Breast epithelium (tissue), 3 donors: ENCODE results near the gene TCHP.

Experiments
- POLR2A ChIP-seq: fragments of 450-650 bp; IDR thresholded peaks from one replicate; pipeline ENCODE4 v1.6.1; 2016; ENCODE audit warnings: antibody characterized with exemption, mild to moderate bottlenecking, moderate library complexity
- POLR2AphosphoS5 ChIP-seq, 3 donors: sonication (generic); formaldehyde crosslinking; IDR thresholded peaks; one replicate each; pipeline ENCODE4 v1.6.1; 2017; ENCODE audit warnings: antibody characterized with exemption in 3 of 3
- TF ChIP-seq, protein P1 (sequence below), 3 donors: fragments of 450-650 bp; IDR thresholded peaks; one replicate each; pipeline ENCODE4 v1.5.1; 2016 to 2017; ENCODE audit warnings: antibody characterized with exemption in 3 of 3, mild to moderate bottlenecking in 3 of 3, moderate library complexity in 3 of 3

DNA sequence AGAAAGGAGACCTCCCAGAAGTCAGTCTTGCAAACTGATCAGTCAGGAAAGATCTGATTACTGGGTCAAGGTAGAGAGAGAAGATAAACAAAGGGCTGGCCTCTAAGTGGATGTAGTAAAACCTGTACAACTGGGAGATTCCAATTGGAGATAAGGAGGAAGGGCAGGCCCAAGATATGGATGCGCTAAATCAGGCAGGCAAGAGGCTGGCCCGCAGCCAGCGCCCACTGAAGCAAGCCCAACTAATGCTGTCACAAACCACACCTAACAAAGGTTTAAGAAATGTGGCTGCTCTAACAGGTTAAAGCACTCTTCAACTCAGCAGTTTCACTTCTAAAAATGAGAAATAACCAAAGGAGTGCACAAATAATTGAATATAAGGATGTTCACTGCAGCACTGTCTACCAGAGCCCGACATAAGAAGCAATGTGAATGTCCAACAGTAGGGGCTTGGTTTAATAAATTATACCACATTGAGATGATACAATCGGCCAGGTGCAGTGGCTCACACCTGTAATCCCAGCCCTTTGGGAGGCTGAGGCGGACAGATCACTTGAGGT, 24.4 kb upstream of the TCHP start:
- TF ChIP-seq, protein P1, sequence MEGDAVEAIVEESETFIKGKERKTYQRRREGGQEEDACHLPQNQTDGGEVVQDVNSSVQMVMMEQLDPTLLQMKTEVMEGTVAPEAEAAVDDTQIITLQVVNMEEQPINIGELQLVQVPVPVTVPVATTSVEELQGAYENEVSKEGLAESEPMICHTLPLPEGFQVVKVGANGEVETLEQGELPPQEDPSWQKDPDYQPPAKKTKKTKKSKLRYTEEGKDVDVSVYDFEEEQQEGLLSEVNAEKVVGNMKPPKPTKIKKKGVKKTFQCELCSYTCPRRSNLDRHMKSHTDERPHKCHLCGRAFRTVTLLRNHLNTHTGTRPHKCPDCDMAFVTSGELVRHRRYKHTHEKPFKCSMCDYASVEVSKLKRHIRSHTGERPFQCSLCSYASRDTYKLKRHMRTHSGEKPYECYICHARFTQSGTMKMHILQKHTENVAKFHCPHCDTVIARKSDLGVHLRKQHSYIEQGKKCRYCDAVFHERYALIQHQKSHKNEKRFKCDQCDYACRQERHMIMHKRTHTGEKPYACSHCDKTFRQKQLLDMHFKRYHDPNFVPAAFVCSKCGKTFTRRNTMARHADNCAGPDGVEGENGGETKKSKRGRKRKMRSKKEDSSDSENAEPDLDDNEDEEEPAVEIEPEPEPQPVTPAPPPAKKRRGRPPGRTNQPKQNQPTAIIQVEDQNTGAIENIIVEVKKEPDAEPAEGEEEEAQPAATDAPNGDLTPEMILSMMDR (IDR thresholded peaks at IDR 0.05): no peak
- TF ChIP-seq POLR2A (no peak), POLR2AphosphoS5 (IDR thresholded peaks at IDR 0.05) (no peak)
